HG03196 (cell line): Measurements from ENCODE around the gene CFLAR.
"Not testable (repeated sequence)": the region's sequence is repeated elsewhere in the genome, so short reads cannot be mapped to it uniquely, and the experiment has no call there.

Source experiments
- ATAC-seq: cut with Tn5 transposase; IDR thresholded peaks from one replicate; pipeline ENCODE4 v1.9.1; 2021; ENCODE audit not compliant: unreplicated experiment

CFLAR gene

DNA sequence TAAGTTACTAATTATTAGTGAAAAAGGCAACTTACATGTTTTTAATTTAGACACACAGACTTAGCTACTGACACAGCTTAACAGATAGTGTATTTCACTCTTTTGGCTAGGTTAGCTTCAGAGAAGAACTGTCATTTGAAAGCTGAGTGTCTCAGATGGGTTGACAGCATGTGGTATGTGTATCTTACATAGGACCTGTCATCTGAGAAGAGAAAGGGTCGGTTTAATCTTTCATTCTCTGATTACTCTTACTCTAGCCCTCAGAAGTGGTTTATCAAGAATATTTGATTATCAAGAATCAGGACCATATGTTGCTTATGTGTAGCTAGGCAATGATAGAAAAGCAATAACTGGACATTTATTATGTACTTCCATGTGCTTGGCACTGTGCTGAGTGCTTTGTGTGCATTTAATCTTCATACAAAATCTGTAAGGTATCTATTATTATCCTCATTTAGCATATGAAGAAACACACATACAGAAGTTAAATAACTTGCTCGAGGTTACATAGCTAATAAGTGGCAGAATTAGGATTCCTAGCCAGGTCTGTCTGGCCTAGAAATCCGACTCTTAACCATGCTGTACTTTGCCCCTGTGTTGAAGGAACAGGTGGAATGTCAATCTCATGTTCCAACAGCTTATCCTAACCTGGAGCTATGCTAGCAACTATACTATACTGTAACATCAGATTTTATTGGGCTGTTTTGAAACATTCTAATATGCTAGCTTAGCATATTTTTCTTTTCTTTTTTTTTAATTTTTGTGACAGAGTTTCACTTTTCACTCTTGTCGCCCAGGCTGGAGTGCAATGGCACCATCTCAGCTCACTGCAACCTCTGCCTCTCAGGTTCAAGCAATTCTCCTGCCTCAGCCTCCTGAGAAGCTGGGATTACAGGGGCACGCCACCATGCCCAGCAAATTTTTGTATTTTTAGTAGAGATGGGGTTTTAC, 28.4 kb downstream of the CFLAR start:
- no peak for ATAC-seq

DNA sequence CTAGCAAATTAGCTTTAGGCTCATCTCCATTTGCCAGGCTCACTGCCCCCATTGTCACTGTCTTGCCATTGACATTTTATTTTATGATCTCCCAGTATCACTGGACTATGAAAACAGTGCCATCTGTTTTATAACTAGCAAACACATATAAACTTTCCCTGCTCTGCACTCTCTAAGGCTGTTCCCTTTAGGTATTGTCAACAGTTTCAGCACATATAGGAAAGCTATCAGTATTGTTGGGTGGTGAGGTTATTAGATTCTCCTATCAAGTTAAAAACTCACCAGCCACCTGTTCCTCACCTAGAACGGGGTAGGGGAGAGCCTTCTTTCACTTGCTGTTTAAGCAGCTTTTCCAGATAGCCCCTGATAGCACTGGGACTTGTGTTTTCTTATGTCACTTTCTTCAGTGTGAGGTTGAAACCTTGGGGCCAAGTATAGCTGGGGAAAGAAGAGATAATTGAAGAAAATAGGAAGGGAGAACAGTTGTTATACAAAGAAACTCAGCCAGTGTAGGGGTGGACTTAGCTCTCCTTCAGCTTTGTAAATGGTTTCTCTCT, 32.5 kb downstream of the CFLAR start:
- no peak for ATAC-seq

DNA sequence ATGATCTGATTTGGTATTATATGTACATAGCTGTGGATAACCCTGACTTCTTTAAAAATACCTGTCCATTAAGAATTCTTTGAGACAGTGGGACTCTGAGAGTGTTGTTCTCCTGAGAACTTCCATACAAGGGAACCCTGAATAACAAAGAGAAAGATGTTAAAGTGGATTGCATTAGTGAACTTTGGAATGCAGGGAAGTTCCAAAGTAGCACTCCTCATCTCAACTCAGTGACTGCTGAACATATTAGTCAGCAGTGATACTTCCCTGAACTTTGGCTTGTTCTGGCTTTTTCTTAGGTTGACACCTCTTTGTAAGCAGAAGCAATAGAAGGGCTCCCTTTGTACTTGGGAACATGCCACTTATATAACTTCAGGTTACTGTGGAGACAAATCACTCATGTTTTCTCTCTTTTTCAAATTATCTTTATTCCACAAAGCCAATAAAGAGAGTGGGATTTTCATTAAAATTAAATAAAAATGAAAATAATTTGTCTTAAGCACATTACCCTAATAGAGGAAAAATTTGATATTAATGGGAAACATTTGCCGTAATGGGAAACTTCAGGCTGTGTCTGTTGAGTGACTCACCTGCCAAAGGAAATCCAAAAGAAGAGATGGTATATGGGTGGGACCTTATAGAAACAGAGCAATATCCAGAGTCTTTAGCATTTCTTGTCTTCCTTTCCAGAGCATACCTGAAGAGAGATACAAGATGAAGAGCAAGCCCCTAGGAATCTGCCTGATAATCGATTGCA, 33.3 kb downstream of the CFLAR start:
- no peak for ATAC-seq

DNA sequence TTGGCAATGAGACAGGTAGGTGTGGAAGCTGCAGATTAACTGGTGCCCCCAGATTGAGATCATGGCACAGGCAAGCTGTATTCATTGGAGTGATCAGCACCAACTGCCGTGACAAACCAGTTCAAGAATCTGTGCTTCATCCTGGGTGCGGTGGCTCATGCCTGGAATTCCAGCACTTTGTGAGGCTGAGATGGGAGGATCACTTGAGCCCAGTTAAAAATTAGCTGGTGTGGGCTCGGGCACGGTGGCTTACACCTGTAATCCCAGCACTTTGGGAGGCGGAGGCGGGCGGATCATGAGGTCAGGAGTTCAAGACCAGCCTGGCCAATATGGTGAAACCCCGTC, 33.8 kb downstream of the CFLAR start:
- ATAC-seq = not testable (repeated sequence)

DNA sequence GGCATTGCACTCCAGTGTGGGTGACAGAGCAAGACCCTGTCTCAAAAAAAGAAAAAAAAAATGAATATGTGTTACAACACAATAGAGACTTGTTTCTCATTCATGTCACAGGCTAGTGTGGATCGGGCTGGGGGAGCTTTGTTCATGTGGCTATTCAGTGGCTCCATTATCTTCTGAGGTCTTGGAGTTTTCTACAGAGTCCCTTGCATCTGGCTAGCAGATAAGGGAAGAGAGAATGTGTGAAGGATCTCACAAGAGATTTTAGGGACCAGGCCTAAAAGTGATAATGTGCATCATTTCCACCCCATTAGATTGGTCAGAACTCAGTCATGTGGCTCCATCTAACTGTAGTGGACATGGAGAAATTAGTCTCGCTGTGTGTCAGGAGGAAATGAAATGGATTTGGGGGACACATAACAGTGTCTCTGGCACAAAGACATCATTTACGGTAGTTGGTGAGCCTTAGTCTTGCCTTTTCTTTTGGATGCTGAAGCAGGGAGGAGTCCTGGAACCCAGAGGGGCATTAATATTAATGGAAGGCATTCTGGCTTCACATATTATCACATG, 34.6 kb downstream of the CFLAR start:
- no peak for ATAC-seq

DNA sequence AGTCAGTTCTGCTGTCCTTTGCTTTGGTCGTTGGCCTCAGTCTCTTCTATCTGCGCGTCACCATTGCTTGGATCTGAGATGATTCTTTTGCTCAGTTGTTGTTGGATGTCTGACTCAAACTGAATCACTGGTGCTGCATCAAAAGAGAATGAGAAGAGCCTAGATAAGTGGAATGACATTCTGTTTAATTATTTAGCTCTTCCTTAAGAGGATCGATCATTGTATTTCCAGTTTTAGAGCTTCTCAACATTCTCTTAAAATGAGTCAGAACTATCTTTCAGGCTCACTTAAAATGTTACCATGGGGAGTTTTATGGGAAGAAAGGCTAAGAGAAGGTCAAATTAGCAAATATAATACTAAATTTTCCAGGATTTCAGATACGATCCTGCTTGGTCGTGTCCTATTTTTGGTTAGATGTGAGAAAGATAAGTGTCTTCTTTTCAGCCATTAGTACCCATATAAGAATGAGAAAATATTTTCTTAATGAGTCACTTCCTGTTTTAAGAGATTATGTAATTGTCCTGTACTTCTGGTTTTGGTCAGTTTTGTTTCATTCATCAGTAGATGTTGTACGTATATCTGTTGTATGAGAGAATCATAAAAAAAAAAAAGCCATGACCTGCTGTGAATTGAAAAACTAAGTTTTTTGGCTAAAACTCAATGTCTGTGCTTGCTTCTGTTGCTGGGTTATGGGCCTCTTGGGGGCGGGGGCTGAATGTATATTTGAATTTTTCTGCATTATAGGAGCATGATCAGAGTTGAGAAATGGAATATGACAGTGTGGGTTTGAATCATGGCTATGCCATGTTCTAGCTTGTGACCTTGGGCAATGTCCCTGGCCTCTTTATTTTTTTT, 35.4 kb downstream of the CFLAR start:
- ATAC-seq = peak; percentile 73

DNA sequence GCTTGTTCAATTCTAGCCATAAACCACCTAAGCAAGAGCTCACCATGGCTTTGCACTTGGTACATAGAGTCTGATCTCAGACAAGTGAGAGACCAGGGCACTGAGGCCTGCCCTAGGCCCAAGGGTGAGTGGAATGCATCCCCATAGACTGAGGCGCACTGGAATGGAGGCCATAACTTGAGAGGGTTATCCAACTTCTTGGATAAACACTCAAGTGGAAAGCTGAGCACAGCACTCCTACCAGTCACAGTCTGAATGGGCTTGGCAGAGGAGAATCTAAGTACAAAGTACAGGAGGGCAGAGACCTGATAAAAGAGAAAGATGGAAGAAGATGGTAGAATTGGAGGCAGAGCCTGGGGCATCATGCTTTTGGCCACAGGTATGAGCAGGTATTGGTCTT, 36.6 kb downstream of the CFLAR start:
- no peak for ATAC-seq

DNA sequence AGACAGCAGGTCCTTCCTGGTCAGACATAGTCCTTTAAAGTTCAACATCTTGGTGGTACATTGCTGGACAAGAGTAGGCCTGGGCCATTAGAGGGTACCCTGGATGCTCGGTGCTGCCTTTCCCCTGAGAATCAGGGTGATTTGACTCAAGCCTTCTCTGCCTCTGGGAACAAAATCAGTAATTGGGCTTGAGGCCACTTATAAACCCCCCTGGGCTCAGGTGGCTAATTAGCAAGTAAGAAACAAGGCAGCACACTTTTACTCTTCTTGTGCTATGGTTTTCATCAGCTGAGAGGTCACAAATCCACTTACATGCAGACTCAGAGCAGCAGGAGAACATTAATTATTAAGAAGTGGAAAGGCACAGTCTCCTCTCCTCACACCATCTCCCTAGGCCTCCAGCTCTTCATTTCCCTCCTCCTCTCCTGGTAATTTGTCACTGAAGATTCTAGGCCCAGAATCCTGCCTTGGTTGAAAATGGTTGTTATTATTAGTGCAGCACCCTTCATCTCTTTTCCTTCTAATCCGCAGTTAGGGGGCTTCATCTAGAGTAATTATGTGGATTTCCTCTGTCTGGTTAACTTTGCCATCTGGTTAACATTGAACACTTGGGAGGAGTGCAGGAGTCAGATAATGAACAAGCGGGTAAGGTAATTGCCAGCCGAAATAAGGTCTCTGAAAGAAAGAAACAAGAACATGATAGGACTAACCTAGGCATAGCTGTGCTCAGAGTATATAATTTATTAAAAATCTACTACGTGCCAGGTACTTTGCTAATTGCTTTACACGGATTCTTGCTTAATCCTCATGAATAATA, 37.2 kb downstream of the CFLAR start:
- no peak for ATAC-seq

DNA sequence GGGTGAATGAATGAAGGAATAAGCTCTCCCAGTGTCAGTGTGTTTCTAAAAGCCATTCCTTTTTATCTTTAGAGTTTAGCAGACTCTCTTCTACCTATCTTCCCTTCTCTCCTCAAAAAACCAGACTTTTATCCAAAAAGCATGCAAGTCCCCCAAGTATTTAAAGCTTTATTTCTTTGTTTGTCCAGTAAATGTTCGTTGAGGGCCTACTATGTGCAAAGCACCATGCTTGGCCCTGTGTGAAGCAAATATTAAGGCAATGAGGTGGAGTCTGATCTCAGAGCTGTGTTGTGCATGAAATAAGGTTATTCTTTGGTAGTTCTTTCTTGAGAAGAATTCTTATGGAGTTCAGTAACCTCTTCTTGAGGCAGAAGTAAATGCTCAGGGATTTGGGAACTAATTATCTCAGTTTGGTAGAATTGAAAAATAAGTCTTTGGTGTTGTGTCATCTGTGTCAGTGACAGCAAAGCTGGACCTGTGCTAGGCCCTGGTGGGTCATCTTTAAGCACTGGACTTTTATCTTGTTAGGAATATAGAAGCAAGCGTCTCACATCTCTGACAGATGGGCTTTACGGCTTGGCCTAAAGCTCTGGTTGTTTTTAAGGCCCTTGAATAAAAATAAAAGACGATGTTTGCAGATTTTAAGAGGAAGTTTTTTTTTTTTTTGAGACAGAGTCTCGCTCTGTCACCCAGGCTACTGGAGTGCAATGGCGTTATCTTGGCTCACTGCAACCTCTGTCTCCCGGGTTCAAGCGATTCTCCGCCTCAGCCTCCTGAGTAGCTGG, 38.8 kb downstream of the CFLAR start:
- no peak for ATAC-seq

DNA sequence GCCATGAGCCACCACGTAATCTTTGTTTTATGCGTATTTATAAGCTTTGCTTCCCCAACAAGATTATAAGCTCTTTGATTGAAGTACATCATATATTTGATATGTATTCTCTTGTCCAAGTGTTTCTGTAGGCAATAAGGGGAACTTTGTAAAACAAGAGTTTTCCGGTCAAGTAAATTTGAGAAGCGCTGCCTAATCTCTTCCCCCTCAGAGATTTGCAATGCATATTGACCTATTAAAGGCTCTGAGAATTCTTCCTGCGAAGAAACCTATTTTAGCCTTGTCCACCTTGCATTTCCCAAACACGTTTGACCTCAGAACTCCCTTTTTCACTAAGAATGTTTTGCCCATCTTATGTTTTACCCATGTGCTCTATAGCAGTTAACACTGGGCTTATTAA, 40.1 kb downstream of the CFLAR start:
- ATAC-seq = no peak

DNA sequence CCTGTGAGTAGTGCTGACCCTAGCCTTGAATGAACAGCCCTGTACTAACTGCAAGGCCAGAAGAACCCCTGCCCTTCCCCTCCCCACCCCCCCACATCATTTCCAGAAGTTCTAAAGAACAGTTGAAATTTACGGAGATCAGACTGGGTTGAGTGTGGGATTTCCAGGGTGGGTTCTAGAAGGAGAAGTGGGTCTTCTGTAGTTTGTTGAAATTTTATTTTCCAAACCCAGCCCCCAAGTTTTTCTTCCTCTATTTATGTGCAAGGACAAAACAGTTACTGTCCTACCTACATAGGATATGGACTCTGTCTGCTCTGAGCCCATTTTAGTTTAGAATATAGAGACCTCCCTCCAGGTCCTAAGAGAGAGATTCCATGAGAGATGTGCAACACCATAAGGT, 40.7 kb downstream of the CFLAR start:
- ATAC-seq = no peak

DNA sequence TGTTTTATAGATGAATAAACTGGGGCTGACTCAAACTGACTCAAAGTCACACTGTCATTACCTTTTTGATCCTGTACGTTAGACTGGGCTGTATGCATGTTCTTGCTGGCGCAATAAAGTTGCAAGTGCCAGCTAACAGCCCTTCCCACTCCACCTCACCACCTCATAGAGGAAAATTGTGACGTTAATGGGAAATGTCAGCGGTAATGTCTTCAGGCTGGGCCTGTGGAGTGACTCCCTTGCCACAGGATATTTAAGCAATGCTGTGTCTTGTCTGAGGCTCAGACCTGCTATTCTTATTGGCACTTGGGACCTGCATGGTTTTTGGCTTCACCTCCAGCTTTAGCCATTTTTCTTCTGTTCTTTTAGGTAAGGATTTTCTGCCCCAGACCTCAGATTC, 41.7 kb downstream of the CFLAR start:
- peak; percentile 21 for ATAC-seq

DNA sequence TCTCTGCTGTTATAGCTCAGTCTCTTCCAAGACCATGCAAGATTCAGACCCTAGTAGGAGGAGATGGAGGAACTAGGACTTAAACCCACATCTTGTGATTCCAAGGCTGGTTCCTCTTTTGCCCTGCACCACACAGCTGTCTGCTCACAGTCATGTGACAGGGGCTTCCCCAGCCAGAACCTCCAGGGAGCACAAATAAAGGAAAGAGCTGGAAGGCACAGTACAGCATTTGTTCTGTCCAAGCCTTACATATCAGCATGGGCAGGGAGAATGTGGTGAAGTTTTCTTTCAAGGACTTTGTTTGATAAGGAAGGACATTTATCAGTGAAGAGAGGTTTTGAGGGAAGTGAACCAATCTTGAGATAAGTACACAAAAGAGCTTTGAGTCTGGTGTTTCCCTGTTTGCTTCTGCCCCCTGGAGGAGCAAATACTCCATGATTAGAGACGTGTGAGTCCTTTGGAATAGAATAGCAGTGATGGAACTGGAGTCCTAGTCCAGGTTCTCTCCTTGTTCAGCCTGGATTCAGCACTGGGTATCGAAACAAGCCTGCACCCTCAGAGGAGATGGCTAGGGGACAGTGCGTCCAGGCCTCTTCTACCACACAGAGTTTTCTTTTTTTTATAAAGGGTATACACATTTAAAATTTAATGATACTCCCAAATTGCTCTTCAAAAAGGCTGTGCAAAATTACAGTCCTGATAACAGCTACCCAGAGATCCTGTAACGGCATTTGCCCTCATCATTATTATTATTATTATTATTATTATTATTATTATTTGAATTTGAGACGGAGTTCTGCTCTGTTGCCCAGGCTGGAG, 42.4 kb downstream of the CFLAR start:
- ATAC-seq = peak; percentile 93

DNA sequence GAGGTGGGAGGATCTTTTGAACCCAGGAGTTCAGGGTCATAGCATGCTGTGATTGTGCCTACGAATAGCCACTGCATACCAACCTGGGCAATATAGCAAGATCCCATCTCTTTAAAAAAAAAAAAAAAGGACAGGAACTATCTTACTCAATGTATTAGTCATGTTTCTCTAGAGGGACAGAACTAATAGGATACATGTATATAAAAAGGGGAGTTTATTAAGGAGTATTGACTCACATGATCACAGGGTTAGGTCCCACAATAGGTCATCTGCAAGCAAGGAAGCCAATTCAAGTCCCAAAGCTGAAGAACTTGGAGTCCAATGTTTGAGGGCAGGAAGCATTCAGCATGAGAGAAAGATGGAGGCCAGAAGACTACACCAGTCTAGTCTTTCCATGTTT, 48.2 kb downstream of the CFLAR start:
- ATAC-seq = no peak

DNA sequence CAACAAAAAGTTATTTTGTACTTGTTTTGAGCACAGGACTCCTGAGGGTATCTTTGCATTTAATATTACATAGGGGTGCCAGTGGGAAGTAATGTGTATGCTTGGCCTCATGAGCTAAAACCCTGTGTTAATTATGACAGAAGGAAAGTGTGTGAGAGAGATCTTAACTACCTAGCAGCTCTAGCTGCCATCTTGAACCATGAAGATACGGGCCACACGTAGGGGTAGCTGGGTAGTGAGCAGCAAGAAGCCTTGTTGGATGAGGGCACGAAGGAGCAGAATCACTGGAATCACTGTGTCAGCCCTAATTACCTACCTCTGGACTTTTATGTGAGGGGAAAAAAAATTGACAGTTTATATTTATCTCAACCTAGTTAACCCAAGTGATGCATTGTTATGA, 51.6 kb downstream of the CFLAR start:
- no peak for ATAC-seq

DNA sequence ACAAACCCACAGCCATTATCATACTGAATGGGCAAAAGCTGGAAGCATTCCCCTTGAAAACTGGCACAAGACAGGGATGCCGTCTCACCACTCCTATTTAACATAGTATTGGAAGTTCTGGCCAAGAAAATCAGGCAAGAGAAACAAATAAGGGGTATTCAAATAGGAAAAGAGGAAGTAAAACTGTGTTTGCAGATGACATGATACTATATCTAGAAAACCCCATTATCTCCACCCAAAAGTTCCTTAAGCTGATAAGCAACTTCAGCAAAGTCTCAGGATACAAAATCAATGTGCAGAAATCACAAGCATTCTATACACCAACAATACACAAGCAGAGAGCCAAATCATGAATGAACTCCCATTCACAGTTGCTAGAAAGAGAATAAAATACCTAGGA, 52.5 kb downstream of the CFLAR start:
- ATAC-seq = not testable (repeated sequence)

DNA sequence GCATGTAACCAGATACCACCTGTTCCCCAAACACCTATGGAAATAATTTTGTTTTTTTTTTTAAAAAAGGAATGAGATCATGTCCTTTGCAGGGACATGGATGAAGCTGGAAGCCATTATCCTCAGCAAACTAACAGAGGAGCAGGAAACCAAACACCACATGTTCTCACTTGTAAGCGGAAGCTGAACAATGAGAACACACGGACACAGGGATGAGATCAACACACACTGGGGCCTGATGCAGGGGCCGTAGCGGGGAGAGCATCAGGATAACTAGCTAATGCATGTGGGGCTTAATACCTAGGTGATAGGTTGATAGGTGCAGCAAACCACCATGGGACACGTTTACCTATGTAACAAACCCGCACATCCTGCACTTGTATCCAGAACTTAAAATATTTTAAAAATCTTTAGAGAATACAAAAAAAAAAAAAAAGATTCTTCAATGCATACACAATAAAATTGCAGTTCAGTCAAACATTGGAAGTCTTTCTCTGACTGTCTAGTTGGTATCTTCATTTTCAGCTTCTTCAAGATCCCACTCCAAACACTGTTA, 55.4 kb downstream of the CFLAR start:
- no peak for ATAC-seq

DNA sequence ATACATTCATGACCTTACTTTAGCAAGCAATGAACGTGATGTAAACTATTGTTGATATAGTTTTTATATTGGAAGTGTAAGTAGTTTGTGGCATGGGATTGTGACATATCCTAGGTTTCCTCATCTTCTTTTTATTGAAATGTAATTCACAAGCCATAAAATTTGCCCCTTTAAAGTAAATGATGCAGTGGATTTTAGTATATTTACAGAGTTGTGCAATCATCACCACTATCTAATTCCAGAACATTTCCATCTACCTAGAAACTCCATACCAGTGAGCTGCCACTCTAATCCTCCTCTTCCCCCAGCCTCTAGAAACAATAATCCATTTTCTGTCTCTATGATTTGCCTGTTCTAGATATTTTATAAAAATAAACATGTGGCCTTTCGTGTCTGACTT, 56.3 kb downstream of the CFLAR start:
- no peak for ATAC-seq
